CD14-positive monocyte (primary cell): Measurements from ENCODE around the gene ANO9. TPM values are rescaled to one million over a fixed set of nuclear protein-coding genes. Genes with fewer than 3 reads are reported as not detected.

Source experiments
- DNase-seq, 3 donors: peaks; one replicate each; pipeline ENCODE4 v3.0.0-alpha.2; 2011 to 2022
- H2AFZ ChIP-seq: 2 replicates; pipeline ENCODE4 v1.6.0; 2012; ENCODE audit warnings: mild to moderate bottlenecking, low read depth, low read length, inconsistent platforms; ENCODE audit not compliant: insufficient read depth, poor library complexity, severe bottlenecking
- H3K27ac ChIP-seq, 2 donors: 1 replicate in 1 of 2; 2 replicates in 1 of 2; pipeline ENCODE4 v1.5.1; 2012 to 2013; ENCODE audit warnings: low read length in 2 of 2, control low read depth in 1 of 2, inconsistent platforms in 1 of 2, low read depth in 1 of 2, mild to moderate bottlenecking in 1 of 2
- H3K27me3 ChIP-seq, 2 donors: one replicate each; pipeline versions ENCODE4 v1.6.0 to v1.6.1; 2011 to 2013; ENCODE audit warnings: low read length in 2 of 2; ENCODE audit not compliant: control insufficient read depth in 2 of 2, insufficient read depth in 2 of 2
- H3K36me3 ChIP-seq, 2 donors: replicated peaks in 1 of 2; 1 replicate in 1 of 2; 2 replicates in 1 of 2; pipeline versions ENCODE4 v1.5.1 to v1.6.1; 2012 to 2013; ENCODE audit warnings: low read length in 2 of 2, control low read depth in 1 of 2, inconsistent platforms in 1 of 2, mild to moderate bottlenecking in 1 of 2; ENCODE audit not compliant: insufficient read depth in 2 of 2, control insufficient read depth in 1 of 2
- H3K4me1 ChIP-seq, 2 donors: 1 replicate in 1 of 2; 2 replicates in 1 of 2; pipeline versions ENCODE4 v1.5.1 to v1.6.1; 2012 to 2013; ENCODE audit warnings: low read length in 2 of 2, control low read depth in 1 of 2, inconsistent platforms in 1 of 2, mild to moderate bottlenecking in 1 of 2, moderate library complexity in 1 of 2; ENCODE audit not compliant: insufficient read depth in 2 of 2, control insufficient read depth in 1 of 2
- H3K4me2 ChIP-seq: replicated peaks from 2 replicates; pipeline ENCODE3; 2012; ENCODE audit warnings: low read length, moderate library complexity, mild to moderate bottlenecking; ENCODE audit not compliant: poor library complexity, severe bottlenecking; ENCODE audit errors: extremely low read depth
- H3K4me3 ChIP-seq, 3 experiments: fragments of 200-600 bp in 1 of 3; sonication (generic) in 1 of 3; replicated peaks in 1 of 3; 1 replicate in 2 of 3; 2 replicates in 1 of 3; pipeline ENCODE4 v1.5.1; 2011 to 2013; ENCODE audit warnings: low read length in 3 of 3, mild to moderate bottlenecking in 3 of 3, control low read depth in 2 of 3, low read depth in 2 of 3, inconsistent platforms in 1 of 3, moderate library complexity in 1 of 3
- H3K79me2 ChIP-seq: 2 replicates; pipeline ENCODE4 v1.6.0; 2012; ENCODE audit warnings: mild to moderate bottlenecking, control low read depth, inconsistent platforms, low read length, moderate library complexity; ENCODE audit not compliant: insufficient read depth
- H3K9ac ChIP-seq: 2 replicates; pipeline ENCODE4 v1.6.0; 2017; ENCODE audit warnings: low read length, mild to moderate bottlenecking; ENCODE audit not compliant: insufficient read depth, poor library complexity, severe bottlenecking
- H3K9me3 ChIP-seq, 2 donors: replicated peaks in 1 of 2; 1 replicate in 1 of 2; 2 replicates in 1 of 2; pipeline versions ENCODE4 v1.5.1 to v1.6.1; 2012 to 2013; ENCODE audit warnings: low read length in 2 of 2, control low read depth in 1 of 2; ENCODE audit not compliant: control insufficient read depth in 1 of 2, insufficient read depth in 1 of 2
- H4K20me1 ChIP-seq: 2 replicates; pipeline ENCODE4 v1.6.0; 2012; ENCODE audit warnings: mild to moderate bottlenecking, low read length, control low read depth, moderate library complexity; ENCODE audit not compliant: insufficient read depth
- H3K27ac Mint-ChIP-seq, 7 donors: one replicate each; pipeline ENCODE4 v1.8.0; 2020; ENCODE audit warnings: mild to moderate bottlenecking in 7 of 7, mixed read lengths in 7 of 7, moderate library complexity in 6 of 7, inconsistent platforms in 2 of 7
- H3K27me3 Mint-ChIP-seq, 3 donors: one replicate each; pipeline ENCODE4 v1.8.0; 2021 to 2022; ENCODE audit warnings: low read depth in 3 of 3, mild to moderate bottlenecking in 3 of 3, mixed read lengths in 3 of 3, moderate library complexity in 3 of 3, inconsistent platforms in 1 of 3
- H3K36me3 Mint-ChIP-seq, 2 donors: one replicate each; pipeline ENCODE4 v1.8.0; 2020; ENCODE audit warnings: mixed read lengths in 2 of 2, inconsistent platforms in 1 of 2, mild to moderate bottlenecking in 1 of 2
- H3K4me1 Mint-ChIP-seq: one replicate; pipeline ENCODE4 v1.8.0; 2020; ENCODE audit warnings: mild to moderate bottlenecking, mixed read lengths
- H3K4me3 Mint-ChIP-seq, 2 donors: one replicate each; pipeline ENCODE4 v1.8.0; 2020; ENCODE audit warnings: mild to moderate bottlenecking in 2 of 2, mixed read lengths in 2 of 2, moderate library complexity in 1 of 2
- H3K9me3 Mint-ChIP-seq, 7 donors: one replicate each; pipeline ENCODE4 v1.8.0; 2020 to 2022; ENCODE audit warnings: mixed read lengths in 7 of 7, mild to moderate bottlenecking in 6 of 7, moderate library complexity in 6 of 7, inconsistent platforms in 2 of 7
- WGBS: methylation state at CpG from one replicate; pipeline ENCODE4 v1.1.5; 2013; ENCODE audit warnings: missing lambda C conversion rate; ENCODE audit not compliant: insufficient coverage; 5-methylcytosine and 5-hydroxymethylcytosine counted together
- intact Hi-C, 2 donors: fragments of 100-400 bp; cut with micrococcal nuclease; formaldehyde crosslinking; loops; one replicate each; pipeline versions ENCODE4 v1.15.0 to v1.15.1; 2023
- polyA plus RNA-seq, 3 donors: library from polyadenylated mRNA; depleted of rRNA in 1 of 3; unstranded in 2 of 3; stranded (reverse) in 1 of 3; fragments of 300-500 nt in 2 of 3; fragments of >200 nt in 1 of 3; fragmentation: Illumina TruSeq in 2 of 3; gene quantifications; 1 replicate in 2 of 3; 2 replicates in 1 of 3; pipeline ENCODE4 v1.2.3, GENCODE V29; 2012 to 2021
- TF ChIP-seq, protein P1 (sequence below): fragments of 200-600 bp; IDR thresholded peaks from one replicate; pipeline ENCODE4 v1.8.0; 2022; ENCODE audit warnings: antibody characterized with exemption, mild to moderate bottlenecking

The ANO9 gene
- polyA plus RNA-seq, 3 donors: 0.18 to 0.24 TPM; not detected in 1

DNA sequence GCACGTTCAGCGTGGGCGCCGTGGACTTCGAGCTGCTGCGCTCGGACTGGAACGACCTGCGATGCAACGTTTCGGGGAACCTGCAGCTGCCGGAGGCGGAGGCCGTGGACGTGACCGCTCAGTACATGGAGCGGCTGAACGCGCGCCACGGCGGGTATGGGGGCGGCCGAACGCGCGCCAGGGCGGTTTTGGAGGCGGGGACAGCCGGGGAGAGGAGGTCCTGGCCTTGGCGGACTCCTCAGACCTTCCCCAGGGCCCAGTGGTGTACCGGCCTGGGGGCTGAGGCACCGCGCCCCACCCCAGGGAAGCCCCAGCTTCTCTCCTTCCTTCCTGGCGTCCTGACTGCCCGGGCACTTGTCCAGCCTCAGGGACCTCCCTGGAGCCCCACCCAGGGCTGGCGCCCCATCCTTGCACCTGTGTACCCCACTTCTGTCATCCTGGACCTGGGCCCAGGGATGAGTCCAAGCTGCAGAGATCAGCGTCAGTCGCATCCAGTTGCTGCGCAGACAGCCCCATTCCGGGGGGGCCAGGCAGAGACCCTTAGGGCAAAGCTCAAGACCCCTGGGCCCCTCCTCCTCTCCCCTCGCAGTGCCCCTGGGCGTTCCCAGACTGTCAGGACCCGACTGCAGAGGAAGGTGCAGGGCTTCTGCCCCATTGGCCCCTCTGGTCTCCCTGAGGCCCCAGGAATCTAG is 64.5 kb downstream of the ANO9 start:
- Mint-ChIP-seq H3K27me3 (peaks cover 6 to 14% (median 11%) of the 10 kb centered on the region in 3 donors), H3K4me3 (no peak overlapping the region), H3K9me3 (peaks cover 8 to 25% (median 9%) of the 10 kb centered on the region in 7 donors), H3K4me1 (no peaks in the 10 kb centered on the region), H3K27ac (no peak overlapping the region), H3K36me3 (no peaks in the 10 kb centered on the region)
- Histone ChIP-seq H3K9me3 (peaks cover 0 to 24% of the 10 kb centered on the region in 2 donors), H3K4me1 (no peaks in the 10 kb centered on the region), H3K4me2 (no peak overlapping the region), H3K36me3 (no peaks in the 10 kb centered on the region), H3K27ac (no peak overlapping the region), H4K20me1 (no peaks in the 10 kb centered on the region), H3K4me3 (no peak overlapping the region), H2AFZ (no peak overlapping the region), H3K27me3 (peaks cover 0 to 6% of the 10 kb centered on the region in 2 donors), H3K9ac (no peak overlapping the region), H3K79me2 (no peaks in the 10 kb centered on the region)
- TF ChIP-seq, protein P1, sequence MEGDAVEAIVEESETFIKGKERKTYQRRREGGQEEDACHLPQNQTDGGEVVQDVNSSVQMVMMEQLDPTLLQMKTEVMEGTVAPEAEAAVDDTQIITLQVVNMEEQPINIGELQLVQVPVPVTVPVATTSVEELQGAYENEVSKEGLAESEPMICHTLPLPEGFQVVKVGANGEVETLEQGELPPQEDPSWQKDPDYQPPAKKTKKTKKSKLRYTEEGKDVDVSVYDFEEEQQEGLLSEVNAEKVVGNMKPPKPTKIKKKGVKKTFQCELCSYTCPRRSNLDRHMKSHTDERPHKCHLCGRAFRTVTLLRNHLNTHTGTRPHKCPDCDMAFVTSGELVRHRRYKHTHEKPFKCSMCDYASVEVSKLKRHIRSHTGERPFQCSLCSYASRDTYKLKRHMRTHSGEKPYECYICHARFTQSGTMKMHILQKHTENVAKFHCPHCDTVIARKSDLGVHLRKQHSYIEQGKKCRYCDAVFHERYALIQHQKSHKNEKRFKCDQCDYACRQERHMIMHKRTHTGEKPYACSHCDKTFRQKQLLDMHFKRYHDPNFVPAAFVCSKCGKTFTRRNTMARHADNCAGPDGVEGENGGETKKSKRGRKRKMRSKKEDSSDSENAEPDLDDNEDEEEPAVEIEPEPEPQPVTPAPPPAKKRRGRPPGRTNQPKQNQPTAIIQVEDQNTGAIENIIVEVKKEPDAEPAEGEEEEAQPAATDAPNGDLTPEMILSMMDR: no peak
- no peak for DNase-seq
- 93% methylated on average over 40 of the region's 44 CpGs for WGBS
- intact Hi-C loops: no loop called here

DNA sequence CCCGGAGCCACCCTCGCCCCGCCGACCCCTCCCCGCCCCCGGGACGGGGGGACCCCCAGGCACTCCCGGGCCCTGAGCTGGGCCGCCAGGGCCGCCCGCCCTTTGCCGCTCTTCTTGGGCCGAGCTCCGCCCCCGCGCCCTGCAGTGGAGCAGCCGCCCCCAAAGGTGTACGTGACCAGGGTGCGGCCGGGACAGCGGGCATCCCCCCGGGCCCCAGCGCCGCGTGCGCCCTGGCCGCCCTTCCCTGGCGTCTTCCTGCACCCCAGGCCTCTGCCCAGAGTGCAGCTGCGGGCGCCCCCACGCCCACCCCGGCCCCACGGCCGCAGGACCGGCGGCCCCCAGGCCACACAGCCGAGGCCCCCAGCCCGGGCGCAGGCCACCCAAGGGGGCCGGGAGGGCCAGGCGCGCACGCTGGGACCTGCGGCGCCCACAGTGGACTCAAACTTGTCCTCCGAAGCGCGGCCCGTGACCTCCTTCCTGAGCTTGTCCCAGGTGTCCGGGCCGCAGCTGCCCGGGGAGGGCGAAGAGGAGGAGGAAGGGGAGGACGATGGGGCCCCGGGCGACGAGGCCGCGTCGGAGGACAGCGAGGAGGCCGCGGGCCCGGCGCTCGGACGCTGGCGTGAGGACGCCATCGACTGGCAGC is 65.2 kb downstream of the ANO9 start:
- H3K36me3 ChIP-seq: no peaks in the 10 kb centered on the region
- no peak overlapping the region for H2AFZ ChIP-seq
- H4K20me1 ChIP-seq: no peaks in the 10 kb centered on the region
- intact Hi-C loops: no loop called here
- no peak overlapping the region for H3K27ac ChIP-seq
- H3K4me1 Mint-ChIP-seq: no peaks in the 10 kb centered on the region
- H3K4me1 ChIP-seq: no peaks in the 10 kb centered on the region
- DNase-seq: no peak
- H3K36me3 Mint-ChIP-seq: no peaks in the 10 kb centered on the region
- peaks cover 6 to 13% (median 11%) of the 10 kb centered on the region in 3 donors for H3K27me3 Mint-ChIP-seq
- no peak overlapping the region for H3K4me2 ChIP-seq
- no peak overlapping the region for H3K4me3 ChIP-seq
- no peak overlapping the region for H3K27ac Mint-ChIP-seq
- peaks cover 8 to 25% (median 9%) of the 10 kb centered on the region in 7 donors for H3K9me3 Mint-ChIP-seq
- H3K4me3 Mint-ChIP-seq: no peak overlapping the region
- TF ChIP-seq, protein P1: no peak
- H3K27me3 ChIP-seq: peaks cover 0 to 4% of the 10 kb centered on the region in 2 donors
- H3K9me3 ChIP-seq: peaks cover 0 to 24% of the 10 kb centered on the region in 2 donors
- H3K79me2 ChIP-seq: no peaks in the 10 kb centered on the region
- H3K9ac ChIP-seq: no peak overlapping the region
- WGBS: 96% methylated on average over 63 of the region's 70 CpGs
